ENCODE results near the gene ZBTB39.
"Not testable (repeated sequence)": the region's sequence is repeated elsewhere in the genome, so short reads cannot be mapped to it uniquely, and the experiment has no call there.

ZBTB39 gene

GRCh38 chr12:57005980-57006808 lies at the start of gene ZBTB39:
Gene ZBTB39 (minus strand): TSS chr12:57006546. CDS start chr12:57004917, 1,629 bp downstream.
- DNase-seq (ENCODE audit: low spot score): peak; percentile 84

- no peak for DNase-seq (ENCODE audit: low spot score)
Measured at GRCh38 chr12:57055824-57056223, 49.5 kb upstream of the ZBTB39 start.

DNA sequence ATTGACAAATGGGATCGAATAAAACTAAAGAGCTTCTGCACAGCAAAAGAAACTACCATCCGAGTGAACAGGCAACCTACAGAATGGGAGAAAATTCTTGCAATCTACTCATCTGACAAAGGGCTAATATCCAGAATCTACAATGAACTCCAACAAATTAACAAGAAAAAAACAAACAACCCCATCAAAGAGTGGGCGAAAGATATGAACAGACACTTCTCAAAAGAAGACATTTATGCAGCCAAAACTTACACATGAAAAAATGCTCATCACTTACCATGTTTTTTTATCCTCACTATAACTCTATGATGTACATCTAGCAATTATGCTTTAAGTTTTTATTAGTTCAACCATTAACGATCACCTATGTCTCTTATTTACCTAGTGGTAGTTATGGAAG lies 47.6 kb upstream of the ZBTB39 start:
- DNase-seq (ENCODE audit: low spot score): not testable (repeated sequence)

DNA sequence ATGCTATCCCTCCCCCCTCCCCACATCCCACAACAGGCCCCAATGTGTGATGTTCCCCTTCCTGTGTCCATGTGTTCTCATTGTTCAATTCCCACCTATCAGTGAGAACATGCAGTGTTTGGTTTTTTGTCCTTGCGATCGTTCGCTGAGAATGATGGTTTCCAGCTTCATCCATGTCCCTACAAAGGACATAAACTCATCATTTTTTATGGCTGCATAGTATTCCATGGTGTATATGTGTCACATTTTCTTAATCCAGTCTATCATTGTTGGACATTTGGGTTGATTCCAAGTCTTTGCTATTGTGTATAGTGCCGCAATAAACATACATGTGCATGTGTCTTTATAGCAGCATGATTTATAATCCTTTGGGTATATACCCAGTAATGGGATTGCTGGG lies 46.8 kb upstream of the ZBTB39 start:
- not testable (repeated sequence) for DNase-seq (ENCODE audit: low spot score)

GRCh38 chr12:57051011-57051410 lies 44.7 kb upstream of the ZBTB39 start:
- no peak for DNase-seq (ENCODE audit: low spot score)

DNA sequence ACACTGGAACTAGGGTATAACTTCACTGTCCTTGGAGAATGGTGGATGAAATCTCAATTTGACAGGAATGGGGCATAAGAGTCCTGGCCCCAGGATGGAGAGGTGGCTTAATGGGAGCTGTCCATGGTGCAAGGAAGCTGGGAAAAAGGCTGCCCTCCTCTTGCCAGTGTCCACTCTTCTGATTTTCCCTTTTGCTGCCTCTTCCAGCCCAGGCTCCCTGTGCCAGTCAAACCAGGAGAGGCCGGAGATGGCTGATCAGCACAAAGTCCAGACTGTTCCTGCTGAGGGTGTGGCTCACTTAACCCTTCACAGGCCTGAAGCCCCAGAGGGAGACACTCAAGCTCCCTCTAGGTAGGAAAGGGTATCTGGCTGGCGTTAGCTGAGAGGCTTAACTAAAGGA lies 43.5 kb upstream of the ZBTB39 start, which contains the start of gene MYO1A:
MYO1A (minus strand) TSS at position 240 of the 400 bp plus-strand sequence. CDS start 1,806 bp downstream, outside the sequence.
- peak; percentile 77 for DNase-seq (ENCODE audit: low spot score)

DNA sequence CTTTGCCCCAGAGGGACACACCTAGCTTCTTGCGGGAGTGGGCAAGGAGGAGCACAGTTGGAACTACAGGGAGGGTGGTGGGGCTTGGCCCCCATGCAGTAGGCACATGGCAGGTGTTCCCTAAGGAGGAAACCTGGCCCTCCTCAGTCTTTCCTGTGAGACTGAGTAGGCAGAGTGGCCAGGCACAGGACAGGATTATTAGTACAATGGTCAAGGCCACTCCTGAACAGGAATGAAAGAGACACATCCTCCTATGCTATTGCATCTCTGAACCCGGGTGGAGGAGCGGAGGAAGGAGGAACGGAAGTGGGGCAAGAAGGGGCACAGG lies 42.7 kb upstream of the ZBTB39 start:
- DNase-seq (ENCODE audit: low spot score): peak; percentile 67

DNA sequence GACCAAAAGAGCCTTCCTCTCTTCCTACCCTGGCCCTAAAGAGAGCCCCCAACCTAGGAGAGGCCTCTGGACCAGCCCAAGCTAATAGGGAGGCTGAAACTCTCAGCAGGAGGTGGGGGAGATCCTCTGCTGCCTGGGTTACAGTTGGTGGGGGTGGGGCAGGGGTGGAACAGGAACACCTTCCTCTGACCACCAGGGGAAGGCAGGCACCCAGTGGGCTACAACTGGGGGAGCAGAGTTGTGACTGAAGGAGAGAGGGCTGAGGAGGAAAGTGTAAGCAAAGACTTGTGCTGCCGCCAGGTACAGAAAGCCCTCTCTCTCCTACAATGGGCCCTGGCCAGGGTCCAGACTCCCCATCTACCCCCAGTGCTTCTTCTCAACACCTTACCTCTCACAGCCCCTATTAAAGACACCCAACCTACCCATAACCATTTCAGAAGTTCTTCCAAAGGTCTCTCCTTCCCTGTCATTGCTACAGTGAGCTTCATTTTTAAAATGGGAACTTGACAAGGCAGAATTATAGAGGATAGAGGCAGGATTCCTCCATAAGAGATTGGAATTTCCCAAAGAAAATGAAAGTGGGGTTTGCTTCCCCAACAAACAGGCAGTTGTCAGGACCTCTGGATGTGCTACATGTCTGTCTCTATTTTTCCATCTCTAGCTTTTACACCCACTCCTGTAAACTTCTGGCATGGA lies 42.2 kb upstream of the ZBTB39 start:
- no peak for DNase-seq (ENCODE audit: low spot score)

DNA sequence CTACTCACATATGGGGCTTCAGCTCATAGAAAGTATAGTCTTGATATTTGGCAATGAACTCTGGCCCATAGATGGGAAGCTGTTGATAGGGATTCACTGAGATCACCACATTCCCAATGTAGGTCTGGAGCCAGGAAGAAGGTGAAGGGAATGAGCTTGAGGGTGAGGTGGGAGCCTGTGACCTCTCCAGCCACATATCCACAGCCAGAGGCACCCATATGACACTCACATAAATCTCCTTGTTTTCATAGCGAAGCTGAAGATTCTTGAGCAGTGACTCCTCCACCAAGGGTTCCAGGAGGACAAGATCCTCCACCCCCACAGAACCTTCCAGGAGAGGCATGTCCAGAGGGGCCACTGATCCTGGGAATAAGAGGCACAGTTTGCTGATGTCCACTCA lies 41.6 kb upstream of the ZBTB39 start:
- no peak for DNase-seq (ENCODE audit: low spot score)

DNA sequence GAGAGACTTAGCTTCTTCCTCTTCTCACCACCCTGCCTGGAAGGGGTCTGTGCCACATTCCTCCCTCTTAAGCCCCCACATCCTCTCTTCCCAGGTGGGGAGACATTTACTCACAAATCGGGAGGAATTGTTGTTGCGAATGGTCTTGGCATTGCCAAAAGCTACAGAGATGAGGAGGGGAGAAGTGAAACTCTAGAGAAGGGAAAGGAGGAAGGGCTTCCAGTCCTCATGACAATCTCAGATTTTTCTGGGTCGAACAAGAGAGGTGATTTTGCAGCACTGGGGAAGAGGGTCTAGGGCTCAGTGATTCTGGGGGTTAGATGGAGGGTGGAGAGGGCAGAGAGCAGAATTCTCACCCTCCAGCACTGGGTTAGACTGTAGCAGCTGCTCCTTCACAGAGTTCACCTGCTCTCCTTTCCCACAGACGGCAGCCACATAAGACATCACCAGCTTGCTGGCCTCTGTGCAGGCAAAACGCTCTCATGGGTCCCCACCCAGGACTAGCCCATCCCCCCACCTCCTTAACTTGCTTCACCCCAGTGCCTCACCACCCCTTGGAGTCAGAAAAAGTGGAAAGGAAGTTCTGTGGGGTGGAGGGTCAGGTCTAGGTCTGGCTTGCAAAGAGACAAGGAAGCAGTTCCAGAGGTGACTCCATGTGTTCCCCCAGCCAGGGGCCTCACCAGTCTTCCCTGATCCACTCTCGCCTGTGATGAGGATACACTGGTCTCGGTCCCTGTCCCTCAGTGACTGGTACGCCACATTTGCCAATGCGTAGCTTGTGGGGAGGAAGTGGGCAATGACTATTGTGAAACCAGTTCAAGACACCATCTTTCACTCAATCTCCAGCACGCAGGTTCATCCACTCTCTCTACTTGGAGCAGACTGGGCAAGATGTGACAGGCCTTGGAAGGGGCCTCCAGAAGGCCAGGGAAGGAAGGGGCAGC lies 40.9 kb upstream of the ZBTB39 start:
- no peak for DNase-seq (ENCODE audit: low spot score)

- no peak for DNase-seq (ENCODE audit: low spot score)
Measured at GRCh38 chr12:57046086-57046791, 39.9 kb upstream of the ZBTB39 start.

GRCh38 chr12:57044889-57045288 lies 38.5 kb upstream of the ZBTB39 start:
- no peak for DNase-seq (ENCODE audit: low spot score)

- DNase-seq (ENCODE audit: low spot score): no peak
Measured at GRCh38 chr12:57044468-57044867, 38.1 kb upstream of the ZBTB39 start.

- no peak for DNase-seq (ENCODE audit: low spot score)
Measured at GRCh38 chr12:57042695-57043094, 36.3 kb upstream of the ZBTB39 start.

GRCh38 chr12:57040750-57041149 lies 34.4 kb upstream of the ZBTB39 start:
- no peak for DNase-seq (ENCODE audit: low spot score)

DNA sequence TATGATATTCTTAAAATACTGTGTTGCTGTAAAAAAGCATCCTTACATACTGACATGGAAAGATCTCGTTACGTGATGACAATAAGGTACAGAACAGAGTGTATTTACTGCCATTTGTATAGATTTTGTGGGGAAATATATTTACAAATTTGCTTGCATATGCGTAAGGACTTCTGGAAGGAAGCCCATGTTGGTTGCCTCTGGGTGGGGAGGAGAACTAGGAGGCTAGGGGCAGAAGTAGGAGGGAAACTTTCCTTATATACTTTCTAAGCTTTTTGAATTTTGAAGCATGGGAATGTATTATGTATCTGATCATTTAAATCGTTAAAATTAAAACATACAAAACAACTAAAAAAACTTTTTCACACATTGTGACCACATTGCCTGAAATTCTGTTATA lies 33.9 kb upstream of the ZBTB39 start:
- no peak for DNase-seq (ENCODE audit: low spot score)

- no peak for DNase-seq (ENCODE audit: low spot score)
Measured at GRCh38 chr12:57039016-57039798, 32.9 kb upstream of the ZBTB39 start.

- no peak for DNase-seq (ENCODE audit: low spot score)
Measured at GRCh38 chr12:57037264-57037663, 30.9 kb upstream of the ZBTB39 start.

GRCh38 chr12:57033431-57033830 lies 27.1 kb upstream of the ZBTB39 start:
- DNase-seq (ENCODE audit: low spot score): peak; percentile 35

DNA sequence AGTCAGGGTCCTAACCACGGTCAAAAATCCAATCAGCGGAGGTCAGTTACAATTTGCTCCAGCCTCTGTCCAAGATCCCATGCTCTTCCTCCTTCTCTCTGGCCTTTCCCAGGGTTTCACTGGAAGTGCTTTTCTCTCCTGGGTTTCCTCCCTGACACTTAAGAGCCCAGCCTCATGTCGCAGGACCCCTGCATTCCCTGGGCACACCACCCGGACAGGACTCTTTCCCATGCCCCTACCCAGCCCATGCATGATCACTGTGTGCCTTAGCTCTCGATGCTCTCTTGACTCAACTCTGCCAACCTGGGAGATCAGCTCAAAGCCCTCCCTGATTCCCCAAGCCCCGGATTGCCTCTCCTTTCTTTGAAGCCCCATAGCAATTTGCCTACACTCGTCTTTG lies 25.4 kb upstream of the ZBTB39 start:
- no peak for DNase-seq (ENCODE audit: low spot score)

Measured in LoVo (cell line).